Activated T-cell treated with anti-CD3 and anti-CD28 coated beads, Interleukin-2, amount 50 U/mL, for 4 hours (primary cell): ENCODE measurements around the gene LOXHD1. TPM values are rescaled to one million over a fixed set of nuclear protein-coding genes. Genes with fewer than 3 reads are reported as not detected.

Experiments
- ATAC-seq, 2 donors: fragments of 200-7000 bp; cut with Tn5 transposase; one replicate each; pipeline ENCODE4 v1.10.0; 2021
- DNase-seq: peaks from one replicate; pipeline ENCODE4 v3.0.0-alpha.2; 2020
- H3K27me3 Mint-ChIP-seq: one replicate; pipeline ENCODE4 v1.8.0; 2021; ENCODE audit warnings: low read depth, mixed read lengths
- H3K36me3 Mint-ChIP-seq: one replicate; pipeline ENCODE4 v1.8.0; 2022; ENCODE audit warnings: mixed read lengths; ENCODE audit not compliant: insufficient read depth
- H3K4me1 Mint-ChIP-seq: one replicate; pipeline ENCODE4 v1.8.0; 2021; ENCODE audit warnings: low read depth, mixed read lengths
- H3K4me3 Mint-ChIP-seq: one replicate; pipeline ENCODE4 v1.8.0; 2021; ENCODE audit warnings: mild to moderate bottlenecking, moderate library complexity, mixed read lengths
- H3K9me3 Mint-ChIP-seq: one replicate; pipeline ENCODE4 v1.8.0; 2021; ENCODE audit warnings: mixed read lengths
- total RNA-seq, 3 donors: library from RNA; stranded (reverse); gene quantifications; one replicate each; pipeline ENCODE4 v1.2.1, GENCODE V29; 2021

Gene LOXHD1
- total RNA-seq, 3 donors from 2014 or later, result not detected

DNA sequence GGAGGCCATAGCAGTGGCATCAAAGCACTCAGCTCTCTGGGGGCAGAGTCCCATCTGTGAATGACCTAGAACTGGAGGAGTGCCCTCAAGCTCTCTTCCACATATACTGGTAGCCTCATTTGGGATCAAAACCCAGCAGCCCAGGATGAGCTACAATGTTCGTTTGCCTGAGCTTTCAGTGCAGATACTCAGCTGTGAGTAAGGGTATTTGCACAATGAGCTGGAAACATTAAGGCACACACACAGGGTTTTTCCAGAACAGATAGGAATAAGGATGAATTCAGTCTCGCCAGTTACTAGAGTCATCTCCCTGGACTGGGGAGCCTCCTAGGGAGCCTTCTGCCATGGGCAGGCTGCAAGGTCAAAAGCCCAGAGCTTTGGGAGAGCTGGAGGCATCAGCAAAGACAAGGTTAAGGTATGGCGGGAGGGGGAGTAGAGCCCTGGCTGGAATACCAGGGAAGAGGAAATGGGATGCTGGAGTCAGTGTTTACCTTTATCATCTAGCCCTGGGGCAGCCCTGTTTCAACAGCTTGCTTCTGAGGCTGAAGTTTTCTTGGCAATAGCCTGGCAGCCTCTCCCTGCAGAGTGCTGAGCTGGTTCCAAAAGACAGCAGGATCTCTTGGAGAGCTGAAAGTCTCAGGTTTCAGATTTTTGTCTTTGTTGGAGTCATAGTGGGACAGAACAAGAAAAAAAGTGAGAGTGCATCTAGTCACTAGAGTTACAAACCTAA lies 187.7 kb downstream of the LOXHD1 start:
- Mint-ChIP-seq H3K36me3 (no peaks in the 10 kb centered on the region), H3K27me3 (peaks cover 9% of the 10 kb centered on the region), H3K4me1 (no peaks in the 10 kb centered on the region), H3K4me3 (no peak overlapping the region), H3K9me3 (no peaks in the 10 kb centered on the region)
- ATAC-seq (no peak), DNase-seq (no peak)

DNA sequence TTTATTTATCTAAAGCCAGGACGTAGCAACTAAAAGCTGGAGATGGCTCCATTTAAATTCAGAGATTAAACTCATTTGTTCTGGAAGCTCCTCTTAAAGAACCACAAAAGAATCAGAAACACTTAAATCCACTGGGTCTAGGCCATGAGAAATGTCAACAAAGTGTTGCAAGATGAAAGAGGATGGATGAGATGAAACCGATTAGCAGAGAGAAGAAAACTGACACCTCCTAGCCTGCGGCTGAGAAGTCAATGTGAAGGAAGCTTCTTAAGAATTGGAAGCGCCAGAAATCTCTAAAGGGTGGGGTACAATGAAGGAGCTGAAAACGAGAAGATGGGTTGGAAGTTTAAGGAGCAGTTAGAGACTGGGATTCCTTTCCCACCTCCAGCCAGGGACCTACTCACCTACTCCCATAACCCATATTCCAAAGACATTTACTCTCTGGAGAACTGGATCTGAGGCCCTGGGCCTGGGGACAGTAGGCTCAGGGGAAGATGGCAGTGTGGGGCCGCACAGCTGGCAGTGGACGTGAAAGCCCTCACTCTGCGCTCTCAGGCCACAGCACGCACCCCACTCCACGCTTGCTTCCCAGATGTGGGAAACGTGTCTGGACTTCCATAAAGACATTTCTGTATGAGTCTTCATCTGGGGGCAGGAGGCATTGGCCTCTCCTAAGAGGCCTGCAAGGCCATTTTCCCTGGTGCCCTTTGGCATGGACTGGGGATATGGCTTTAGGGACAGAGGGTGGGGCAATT lies 188.4 kb downstream of the LOXHD1 start:
- ATAC-seq (no peak), DNase-seq (no peak)
- Mint-ChIP-seq H3K36me3 (no peaks in the 10 kb centered on the region), H3K27me3 (peaks cover 12% of the 10 kb centered on the region), H3K4me1 (no peaks in the 10 kb centered on the region), H3K4me3 (no peak overlapping the region), H3K9me3 (no peaks in the 10 kb centered on the region)

DNA sequence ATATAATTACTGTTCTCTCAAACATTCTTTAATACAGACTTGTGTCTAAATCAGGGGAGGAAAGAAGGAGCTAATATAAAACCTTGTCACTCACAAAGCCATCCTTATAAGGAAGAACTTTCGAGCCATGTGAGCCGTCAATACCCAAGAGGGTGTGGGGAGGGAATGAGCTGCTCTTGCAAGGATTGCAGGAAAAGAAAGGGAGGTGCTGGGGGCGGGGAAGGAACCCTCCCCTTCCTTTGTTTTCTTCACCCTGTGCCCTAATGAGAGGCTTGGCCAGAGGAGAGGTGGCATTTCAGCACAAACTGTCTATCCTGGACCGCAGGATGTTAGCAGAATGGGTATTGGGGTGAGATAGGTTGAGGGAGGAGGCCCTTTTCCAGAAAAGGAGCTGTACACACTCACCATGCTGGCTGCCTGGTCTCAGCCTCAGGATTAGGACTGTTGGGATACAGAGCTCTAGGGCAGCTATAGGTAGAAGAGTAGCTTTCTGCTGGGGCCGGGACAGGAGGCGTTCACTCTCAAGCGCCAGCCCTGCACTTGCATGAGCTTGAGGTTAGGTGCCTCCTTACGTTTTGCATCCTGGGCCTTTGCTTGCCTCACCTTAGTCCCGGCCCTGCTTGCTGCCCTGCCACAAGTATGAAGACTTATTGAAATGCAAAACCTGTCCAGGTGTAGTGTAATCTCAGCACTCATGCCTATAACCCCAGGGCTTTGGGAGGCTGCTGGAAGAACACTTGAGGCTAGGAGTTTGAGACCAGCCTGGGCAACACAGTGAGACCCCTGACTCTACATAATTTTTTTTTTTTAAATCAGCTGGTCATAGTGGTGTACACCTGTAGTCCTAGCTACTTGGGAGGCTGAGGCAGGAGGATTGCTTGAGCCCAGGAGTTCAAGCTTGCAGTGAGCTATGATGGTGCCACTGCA lies 190.5 kb downstream of the LOXHD1 start:
- Mint-ChIP-seq H3K27me3 (peaks cover 12% of the 10 kb centered on the region), H3K4me3 (no peak overlapping the region), H3K4me1 (no peaks in the 10 kb centered on the region), H3K36me3 (no peaks in the 10 kb centered on the region), H3K9me3 (no peaks in the 10 kb centered on the region)
- no peak for DNase-seq
- ATAC-seq, result no peak

GRCh38 chr18:46464926-46465655 lies 191.9 kb downstream of the LOXHD1 start:
- Mint-ChIP-seq H3K4me1 (no peaks in the 10 kb centered on the region), H3K4me3 (no peak overlapping the region), H3K27me3 (peaks cover 10% of the 10 kb centered on the region), H3K36me3 (no peaks in the 10 kb centered on the region), H3K9me3 (no peaks in the 10 kb centered on the region)
- no peak for DNase-seq
- ATAC-seq, result no peak

DNA sequence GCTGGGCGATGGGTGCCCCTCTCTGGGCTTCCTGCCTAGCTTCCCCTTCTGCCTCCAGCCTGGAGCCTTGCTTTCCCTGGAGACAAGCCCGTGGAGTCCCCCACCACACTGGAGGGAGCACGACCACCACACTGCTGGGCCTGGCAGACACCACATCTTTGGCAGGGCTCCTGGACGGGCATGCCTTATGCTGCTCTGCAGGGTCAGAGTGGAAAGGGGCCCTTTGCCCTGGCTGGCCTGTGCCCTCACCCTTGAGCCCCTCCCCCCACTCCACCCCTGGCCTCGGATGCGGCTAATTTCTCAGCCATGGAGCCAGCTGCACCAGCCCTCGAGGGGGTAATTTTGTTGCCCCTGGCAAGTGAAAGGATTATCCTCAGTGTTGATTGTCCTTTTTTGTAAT lies 194.5 kb downstream of the LOXHD1 start:
- H3K4me1 Mint-ChIP-seq, result no peaks in the 10 kb centered on the region
- ATAC-seq (no peak), DNase-seq (no peak)
- no peaks in the 10 kb centered on the region for H3K36me3 Mint-ChIP-seq
- peaks cover 10% of the 10 kb centered on the region for H3K27me3 Mint-ChIP-seq
- H3K9me3 Mint-ChIP-seq, result no peaks in the 10 kb centered on the region
- H3K4me3 Mint-ChIP-seq, result no peak overlapping the region

- Mint-ChIP-seq H3K4me1 (no peaks in the 10 kb centered on the region), H3K36me3 (no peaks in the 10 kb centered on the region), H3K4me3 (no peak overlapping the region), H3K27me3 (peaks cover 10% of the 10 kb centered on the region), H3K9me3 (no peaks in the 10 kb centered on the region)
- ATAC-seq (no peak), DNase-seq (no peak)
Observed at GRCh38 chr18:46461993-46462392, 195.0 kb downstream of the LOXHD1 start.

DNA sequence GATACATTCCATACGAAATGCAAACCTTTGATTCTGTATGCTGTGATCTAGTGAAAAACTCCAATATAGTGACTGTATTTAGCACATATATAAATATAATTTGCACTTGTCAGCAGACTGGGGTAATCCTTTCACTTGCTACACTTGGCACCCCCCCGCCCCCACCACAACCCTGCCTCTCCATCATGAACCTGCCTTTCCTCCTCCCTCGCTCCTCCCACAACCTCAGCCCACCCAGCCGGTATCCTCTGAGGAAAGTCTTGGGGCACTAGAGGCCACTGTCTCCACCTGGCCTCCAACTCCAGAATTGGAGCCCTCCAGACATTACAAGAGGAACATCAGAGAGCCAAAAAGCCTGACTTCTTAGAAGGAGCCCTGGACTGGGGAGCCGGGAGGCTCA lies 196.3 kb downstream of the LOXHD1 start:
- Mint-ChIP-seq H3K4me1 (no peaks in the 10 kb centered on the region), H3K27me3 (peaks cover 10% of the 10 kb centered on the region), H3K4me3 (no peak overlapping the region), H3K36me3 (no peaks in the 10 kb centered on the region), H3K9me3 (no peaks in the 10 kb centered on the region)
- ATAC-seq (no peak), DNase-seq (no peak)

DNA sequence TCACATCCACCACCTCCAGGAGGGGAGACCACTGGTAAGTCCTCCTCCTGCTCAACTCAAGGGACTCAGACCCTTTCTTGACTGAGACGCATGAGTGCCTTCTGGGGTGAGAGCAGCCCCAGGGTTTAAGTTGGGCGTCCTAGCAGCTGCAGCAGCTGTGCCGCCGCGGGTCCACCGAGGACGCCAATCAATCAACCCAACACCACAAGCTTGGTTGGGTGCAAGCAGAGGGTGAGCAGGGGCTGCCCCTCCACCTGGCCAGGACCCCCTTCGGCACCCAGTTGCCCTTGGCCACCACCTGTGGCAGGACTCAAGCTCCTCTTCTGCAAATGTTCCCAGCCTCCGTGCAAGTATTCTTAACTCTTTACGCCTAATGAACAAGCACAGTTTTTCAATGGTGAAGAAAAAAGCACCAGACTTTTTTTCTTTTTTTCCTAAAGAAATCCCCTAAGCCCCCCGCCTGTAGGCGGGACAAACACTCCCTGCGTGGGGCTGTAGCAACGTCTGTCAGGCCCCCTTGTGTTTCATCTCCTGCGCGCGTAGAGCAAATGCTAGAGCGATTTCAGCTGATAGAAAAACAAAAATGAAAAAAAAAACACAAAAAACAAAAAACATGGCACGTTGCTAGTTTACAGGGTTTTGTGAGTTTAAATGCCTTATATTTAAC lies 197.1 kb downstream of the LOXHD1 start:
- no peak overlapping the region for H3K4me3 Mint-ChIP-seq
- no peaks in the 10 kb centered on the region for H3K36me3 Mint-ChIP-seq
- ATAC-seq (no peak), DNase-seq (no peak)
- H3K9me3 Mint-ChIP-seq, result no peaks in the 10 kb centered on the region
- H3K27me3 Mint-ChIP-seq, result peaks cover 9% of the 10 kb centered on the region
- H3K4me1 Mint-ChIP-seq, result no peaks in the 10 kb centered on the region

DNA sequence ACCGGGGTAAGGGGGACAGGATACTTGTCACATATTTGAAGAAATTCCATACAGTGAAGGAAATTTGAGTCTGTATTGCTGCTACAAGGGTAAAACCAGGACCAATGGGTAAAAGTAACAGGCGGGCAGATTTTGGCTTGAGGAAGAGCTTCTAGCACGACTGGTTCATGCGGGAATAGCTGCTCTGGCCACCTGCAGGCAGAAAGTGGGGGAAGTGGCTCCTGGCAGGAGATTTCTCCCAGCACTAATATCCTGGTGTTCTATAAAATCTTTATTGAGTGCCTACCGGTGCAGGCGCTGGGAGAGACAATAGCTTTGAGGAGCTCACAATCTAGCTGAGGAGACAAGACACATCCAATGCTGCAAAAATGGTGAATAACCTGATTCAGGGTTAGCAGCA lies 198.5 kb downstream of the LOXHD1 start:
- peaks cover 2% of the 10 kb centered on the region for H3K27me3 Mint-ChIP-seq
- DNase-seq, result no peak
- no peak overlapping the region for H3K4me3 Mint-ChIP-seq
- H3K36me3 Mint-ChIP-seq, result no peaks in the 10 kb centered on the region
- H3K4me1 Mint-ChIP-seq, result no peaks in the 10 kb centered on the region
- no peak for ATAC-seq
- H3K9me3 Mint-ChIP-seq, result no peaks in the 10 kb centered on the region

DNA sequence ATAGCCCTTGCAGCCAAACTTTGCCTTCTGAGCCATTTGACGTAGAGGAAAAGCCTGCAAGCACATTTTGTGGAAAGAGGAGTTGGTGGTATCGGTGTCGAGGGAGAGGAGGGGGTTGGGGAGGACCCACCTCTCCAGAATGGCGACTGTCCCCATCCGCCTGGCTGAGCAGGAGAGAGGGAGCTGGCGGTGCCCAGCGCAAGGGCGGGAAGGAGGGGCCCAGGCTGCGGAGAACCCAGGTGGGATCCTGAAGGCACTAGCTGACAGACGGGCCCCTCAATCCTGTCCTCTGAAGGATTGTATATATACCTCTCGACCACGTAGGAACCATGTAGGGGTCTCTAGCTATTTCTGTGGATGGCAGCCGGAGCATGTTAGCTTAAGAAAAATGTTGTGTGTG lies 200.3 kb downstream of the LOXHD1 start:
- DNase-seq, result no peak
- ATAC-seq, result no peak
- Mint-ChIP-seq H3K9me3 (no peaks in the 10 kb centered on the region), H3K4me1 (no peaks in the 10 kb centered on the region), H3K27me3 (peaks cover 5% of the 10 kb centered on the region), H3K4me3 (no peak overlapping the region), H3K36me3 (no peaks in the 10 kb centered on the region)

GRCh38 chr18:46452820-46453219 lies 204.2 kb downstream of the LOXHD1 start:
- ATAC-seq (no peak), DNase-seq (no peak)
- Mint-ChIP-seq H3K9me3 (no peaks in the 10 kb centered on the region), H3K36me3 (no peaks in the 10 kb centered on the region), H3K27me3 (peaks cover 3% of the 10 kb centered on the region), H3K4me3 (no peak overlapping the region), H3K4me1 (no peaks in the 10 kb centered on the region)

GRCh38 chr18:46449499-46449898 lies 207.5 kb downstream of the LOXHD1 start:
- H3K36me3 Mint-ChIP-seq, result no peaks in the 10 kb centered on the region
- peaks cover 10% of the 10 kb centered on the region for H3K9me3 Mint-ChIP-seq
- no peak for DNase-seq
- H3K4me1 Mint-ChIP-seq, result no peaks in the 10 kb centered on the region
- no peak for ATAC-seq
- H3K4me3 Mint-ChIP-seq, result no peak overlapping the region
- H3K27me3 Mint-ChIP-seq, result peaks cover 5% of the 10 kb centered on the region

DNA sequence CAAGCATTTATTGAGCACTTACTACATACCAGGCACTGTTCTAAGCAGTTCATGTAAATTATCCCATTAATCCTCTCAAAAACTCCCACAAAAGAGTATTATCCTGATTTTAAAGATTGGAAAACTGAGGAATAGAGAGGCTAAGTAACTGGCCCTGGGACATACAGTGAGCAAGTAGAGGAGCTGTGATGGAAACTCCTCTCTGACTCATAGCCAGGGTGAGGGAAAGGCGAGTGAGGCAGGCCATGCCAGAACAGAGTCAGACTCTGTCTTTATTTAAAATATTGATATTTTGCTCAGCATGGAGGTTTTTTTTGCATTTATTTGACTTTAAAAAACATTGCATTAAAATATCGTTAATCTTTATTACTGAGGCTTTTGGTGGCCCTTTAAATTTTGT lies 208.0 kb downstream of the LOXHD1 start:
- Mint-ChIP-seq H3K9me3 (peaks cover 10% of the 10 kb centered on the region), H3K4me3 (no peak overlapping the region), H3K27me3 (peaks cover 5% of the 10 kb centered on the region), H3K36me3 (no peaks in the 10 kb centered on the region), H3K4me1 (no peaks in the 10 kb centered on the region)
- DNase-seq (no peak), ATAC-seq (no peak)
